T-helper 2 cell (primary cell): Measurements from ENCODE around the gene SETBP1.

Experiments
- DNase-seq, 5 experiments: peaks; one replicate each; pipeline versions ENCODE4 v3.0.0 to v3.0.0-alpha.2; 2012 to 2022

SETBP1 gene

DNA sequence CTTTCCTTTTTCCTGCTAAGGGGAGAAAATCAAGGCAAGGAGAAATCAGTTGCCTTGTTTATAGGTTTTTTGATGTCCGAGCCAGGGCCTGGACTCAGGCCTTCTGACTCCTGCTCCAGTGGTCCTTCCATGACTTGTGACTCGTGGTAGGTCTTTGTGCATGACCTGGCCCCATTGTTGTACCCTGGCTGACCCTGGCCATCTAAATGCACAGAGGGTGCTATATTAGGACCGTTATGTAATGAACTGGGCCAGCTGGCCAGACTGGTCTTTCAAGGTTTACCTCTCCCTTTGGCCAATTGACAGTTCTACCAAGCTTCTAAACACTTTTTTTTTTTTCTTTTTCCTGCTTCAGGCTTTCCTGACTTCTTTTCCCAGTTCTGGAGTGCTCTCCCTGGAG lies 81.1 kb downstream of the SETBP1 start:
- DNase-seq: no peak

DNA sequence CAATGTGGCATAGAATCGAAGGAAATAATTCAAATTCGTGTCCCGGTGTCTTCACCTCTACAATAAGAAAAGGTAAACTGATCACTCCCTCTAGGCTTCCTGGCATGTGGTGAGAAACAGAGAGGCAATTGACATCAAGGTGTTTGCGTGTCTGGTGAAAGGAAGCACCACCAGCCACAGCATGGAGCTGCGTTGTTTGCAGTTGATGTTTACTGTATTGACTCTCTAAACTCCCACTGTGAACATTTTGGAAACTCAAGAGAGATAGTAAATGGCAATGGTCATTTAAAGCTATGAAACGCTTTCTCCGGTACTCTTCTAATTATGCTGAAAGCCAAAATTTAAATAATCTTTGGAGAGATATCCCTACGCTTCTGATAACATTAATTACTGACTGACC lies 82.6 kb downstream of the SETBP1 start:
- DNase-seq: no peak

DNA sequence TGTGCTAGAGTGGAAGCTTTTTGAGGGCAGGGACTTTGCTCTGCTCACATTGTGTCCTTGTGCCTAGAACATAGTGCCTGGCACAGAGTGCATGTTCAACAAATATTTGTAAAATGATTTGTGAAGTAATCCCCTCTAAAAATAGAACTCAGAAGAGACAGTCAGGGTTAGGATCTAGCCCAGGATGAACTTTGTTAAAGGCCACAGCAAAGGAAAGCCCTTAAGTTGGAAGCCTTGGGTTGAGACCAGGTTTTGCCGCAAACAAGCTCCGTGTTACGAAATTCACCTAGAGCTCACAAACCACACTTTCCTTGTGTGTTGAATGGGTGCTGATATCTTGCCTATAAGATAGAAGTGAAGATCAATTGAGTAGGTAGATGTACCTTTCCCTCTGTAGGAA lies 84.2 kb downstream of the SETBP1 start:
- DNase-seq: no peak

DNA sequence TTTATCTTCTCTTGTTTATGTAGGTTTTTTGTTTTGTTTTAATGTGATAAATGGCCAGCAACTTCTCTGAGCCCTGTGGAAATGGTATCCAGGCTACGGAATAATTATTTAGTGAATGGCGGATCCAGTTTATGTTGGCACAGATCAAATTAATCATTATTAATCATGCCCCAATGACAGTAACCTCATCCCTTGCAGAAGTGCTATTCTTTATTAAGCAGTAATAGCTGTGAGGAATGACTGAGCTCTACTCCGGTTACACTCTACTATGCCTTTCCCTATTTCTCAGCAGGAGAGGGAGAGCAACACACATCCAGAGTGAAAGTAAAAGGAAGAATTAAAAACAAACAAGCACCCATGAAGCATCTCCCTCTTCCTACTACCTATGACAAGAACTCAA lies 84.8 kb downstream of the SETBP1 start:
- DNase-seq: no peak

DNA sequence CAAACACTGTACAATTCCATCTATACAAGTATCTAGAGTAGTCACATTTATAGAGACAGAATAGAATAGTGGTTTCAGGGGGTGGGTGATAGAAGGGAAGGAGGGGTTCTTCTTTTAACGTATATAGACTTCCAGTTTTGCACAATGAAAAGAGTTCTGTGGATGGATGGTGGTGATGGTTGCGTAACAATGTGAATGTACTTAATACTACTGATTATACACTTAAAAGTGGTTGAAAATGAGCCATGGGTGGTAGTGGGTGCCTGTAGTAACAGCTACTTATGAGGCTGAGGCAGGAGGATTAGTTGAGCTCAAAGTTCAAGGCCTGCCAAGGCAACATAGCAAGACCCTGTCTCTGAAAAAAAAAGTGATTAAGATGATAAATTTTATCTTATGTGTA lies 85.8 kb downstream of the SETBP1 start:
- DNase-seq: no peak

DNA sequence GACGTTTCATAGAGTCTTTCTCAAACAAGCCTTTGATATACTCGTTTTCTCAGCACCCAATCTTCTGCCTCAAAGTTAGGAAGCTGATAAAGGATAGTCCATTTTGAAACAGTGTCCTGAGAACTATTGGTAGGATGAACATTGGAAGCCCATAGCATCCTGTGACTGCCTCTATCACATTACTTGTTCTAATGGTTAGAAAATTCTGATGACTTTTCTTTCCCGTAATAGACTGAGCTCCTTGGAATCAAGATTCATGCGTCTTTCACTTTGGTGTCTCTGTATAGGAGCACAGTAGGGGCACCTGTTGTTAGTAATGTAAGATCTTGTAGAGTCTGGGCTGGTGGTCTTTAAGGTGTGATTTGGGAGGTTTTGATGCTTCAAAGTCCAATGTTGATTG lies 87.1 kb downstream of the SETBP1 start:
- DNase-seq: no peak

DNA sequence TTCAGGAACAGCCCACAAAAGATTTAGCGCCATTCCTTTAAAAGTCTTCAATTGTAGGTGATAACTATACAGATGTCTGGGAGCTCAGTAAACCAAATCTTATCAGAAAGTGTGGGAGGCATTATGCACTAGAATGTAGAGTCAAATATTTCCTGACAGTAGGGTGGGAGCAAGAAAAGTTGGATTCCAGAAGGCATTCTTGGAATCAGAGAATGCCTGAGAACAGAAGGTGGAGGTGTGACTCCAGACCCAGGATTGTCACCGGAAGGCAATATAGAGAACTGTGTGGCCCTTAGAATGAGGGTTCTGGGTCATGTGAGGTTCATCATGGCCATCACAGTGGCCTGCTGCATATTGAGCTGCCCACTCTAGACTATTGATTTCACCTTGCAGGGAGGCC lies 90.0 kb downstream of the SETBP1 start:
- DNase-seq: no peak

DNA sequence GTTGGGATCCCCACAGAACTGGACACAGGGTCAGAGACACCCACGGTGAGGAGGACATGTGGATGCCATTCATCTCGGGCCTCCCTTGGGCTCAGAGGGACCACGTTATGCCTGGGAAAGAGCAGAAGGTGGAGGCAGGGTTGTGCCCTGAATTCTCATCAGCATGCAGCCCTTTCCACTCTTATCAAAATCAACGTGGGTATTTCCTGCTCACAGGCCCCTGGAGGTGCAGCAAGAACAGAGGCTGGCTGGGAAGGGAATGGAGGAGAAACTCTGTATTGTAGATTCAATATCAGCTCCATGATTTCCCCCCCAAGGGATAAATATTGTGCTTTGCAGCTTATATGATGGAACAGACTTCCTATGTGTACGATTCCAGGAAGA lies 90.9 kb downstream of the SETBP1 start:
- no peak for DNase-seq

DNA sequence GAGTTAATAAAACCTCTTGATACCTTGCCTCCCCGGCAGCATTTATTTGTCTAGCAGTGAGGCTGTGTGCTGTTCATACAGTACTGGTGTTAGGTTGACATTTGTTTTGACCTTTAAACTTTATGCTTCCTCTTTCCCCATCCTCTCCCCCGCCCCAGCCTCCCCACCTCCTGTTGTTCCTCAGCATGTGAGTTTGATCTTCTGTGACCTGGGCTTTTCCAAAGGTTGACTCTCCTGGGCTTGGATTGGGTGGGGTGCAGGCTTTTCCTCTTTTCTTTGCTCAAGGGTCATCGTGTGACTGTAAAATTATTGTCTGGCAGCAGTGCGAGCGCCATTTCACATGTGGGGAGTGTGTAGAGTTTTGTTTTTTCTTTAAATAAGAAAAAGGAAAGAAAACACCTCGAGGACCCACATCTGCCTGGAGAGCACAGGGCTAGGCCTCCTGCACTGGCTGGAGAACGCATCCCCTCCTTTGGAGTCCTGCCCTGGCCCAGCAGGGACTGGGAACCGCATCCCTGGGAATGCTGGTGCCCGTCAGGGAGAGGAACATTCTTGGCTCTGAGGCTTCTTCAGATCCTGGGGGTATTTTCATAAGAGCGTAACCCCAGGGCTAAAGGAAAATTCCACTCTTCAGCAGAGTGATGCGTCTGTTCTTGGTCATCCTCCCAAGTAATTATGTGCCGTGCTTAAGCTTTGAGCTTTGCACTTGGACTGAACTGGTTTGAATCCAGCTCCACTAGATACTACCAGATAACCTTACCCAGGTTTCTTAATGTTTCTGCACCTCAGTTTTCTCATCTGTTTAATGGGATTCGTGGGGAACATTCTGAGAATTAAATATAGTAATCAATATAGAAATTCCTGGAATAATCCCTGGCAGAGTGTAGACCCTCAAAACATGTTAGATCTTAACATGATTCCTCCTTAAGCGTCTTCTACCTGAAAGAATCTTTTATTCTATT lies 91.5 kb downstream of the SETBP1 start:
- DNase-seq: no peak

DNA sequence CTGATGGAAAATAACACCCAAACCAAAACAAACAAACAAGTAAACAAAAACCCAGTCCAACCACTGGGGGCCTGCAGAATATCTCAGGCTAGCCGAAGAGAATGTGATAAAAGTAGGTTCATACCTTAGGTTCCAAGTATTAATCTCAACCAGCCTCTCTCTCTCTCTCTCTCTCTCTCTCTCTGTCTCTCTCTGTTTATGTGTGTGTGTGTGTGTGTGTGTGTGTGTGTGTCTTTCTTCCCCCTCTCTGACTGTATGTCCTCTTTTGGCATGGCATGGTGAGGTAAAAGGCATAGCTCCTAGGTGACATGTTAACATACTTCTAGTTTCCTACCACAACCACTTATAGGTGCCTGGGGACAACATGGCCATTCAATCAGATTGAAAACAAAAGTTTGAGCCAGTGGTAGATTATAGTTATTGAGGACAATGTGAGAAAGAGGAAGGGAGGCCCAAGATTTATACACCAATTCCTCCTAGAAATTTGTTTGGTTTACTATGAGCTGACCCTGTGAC lies 93.0 kb downstream of the SETBP1 start:
- DNase-seq: no peak

DNA sequence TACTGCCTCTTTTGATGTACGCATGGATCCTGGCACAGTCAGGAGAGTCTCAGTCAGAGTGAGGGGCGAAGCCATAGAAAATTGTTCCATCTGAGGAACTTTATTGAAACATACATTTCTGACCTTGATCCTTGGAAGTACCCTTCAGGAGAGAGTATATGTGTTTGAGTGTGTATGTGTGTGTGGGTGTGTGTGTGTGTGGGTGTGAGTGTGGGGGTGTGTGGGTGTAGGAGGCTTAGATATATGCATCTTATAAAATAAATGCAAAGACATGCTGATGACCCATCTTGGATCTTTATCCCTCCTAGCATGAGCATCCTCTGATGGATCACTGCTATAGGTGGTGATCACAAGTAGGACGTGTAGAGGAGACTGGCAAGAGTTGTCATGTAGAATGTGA lies 93.5 kb downstream of the SETBP1 start:
- DNase-seq: no peak

DNA sequence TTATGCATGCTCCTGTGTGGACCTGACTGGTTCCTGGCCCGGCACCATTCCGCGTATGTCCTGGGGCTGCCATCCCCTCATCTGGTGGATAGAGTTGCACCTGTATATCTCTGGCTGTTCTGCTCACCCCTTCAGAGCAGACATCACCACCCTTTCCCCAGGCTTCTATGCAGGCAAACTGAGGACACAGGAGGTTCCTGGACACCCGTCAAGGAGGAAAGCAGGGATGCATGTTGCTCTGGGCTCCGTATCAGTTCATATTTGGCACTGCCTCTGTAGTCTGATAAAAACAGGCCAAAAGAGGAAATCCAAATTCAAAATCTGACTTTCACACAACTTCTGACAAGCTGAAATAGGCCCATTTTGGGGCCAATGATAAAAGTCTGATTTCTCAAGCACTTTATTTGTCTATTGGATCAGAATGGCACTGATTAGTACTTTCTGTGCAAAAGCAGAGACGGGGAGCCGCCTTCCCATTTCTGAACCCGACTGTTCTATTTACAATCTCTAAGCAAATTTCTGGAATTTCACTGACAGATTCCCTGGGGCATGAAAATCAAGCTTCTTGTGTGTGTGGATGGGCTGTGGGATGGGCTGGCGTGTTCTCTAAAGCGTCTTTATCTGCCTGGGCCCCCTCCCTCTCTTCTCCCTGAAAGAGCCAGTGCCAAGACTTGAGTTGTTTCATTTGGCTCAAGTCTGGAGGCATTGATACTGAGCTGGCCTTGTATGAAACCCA lies 96.9 kb downstream of the SETBP1 start:
- DNase-seq: no peak

DNA sequence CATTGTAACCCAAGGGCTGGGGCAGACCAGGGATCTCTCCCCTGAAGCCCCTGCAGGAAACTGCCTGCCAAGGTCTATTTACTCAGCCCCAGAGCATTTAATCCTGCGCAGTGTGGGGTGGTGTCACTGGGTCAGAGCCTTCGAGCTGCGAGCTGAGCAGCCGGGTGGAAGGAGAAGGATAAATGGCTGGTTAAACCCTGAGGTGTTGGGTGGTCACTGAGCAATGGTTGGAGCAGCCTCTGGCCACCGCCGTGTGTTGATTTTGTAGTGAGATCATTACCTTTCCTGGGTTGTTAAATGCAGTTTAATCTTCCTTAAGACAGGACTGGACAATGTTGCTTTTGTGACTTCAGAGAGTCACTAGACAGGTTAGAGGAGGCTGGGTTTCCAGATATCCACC lies 98.1 kb downstream of the SETBP1 start:
- DNase-seq: no peak

DNA sequence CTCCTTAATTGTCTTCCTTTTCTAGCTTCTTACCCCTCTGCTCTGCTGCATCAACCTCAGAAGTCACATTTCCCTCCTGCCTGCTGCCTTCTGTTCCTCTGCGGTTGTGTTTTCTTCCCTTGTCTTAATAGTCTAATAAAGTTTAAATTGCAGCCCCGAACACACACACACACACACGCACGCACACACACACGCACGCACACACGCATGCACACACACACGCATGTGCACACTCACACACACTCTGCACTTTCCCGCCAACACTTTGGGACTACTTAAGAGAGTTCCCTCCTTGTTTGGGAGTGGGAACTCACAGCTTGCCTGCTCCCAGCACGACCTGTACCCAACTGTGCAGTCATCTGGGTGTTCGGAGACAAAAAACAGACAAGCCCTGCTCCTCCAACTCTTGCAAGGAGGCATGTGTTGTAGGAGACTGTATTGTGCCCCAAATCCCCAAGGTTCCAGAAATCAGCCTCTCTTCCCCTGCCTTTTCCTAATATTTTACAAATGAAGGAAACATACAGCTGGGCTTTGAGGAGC lies 99.1 kb downstream of the SETBP1 start:
- DNase-seq: no peak

DNA sequence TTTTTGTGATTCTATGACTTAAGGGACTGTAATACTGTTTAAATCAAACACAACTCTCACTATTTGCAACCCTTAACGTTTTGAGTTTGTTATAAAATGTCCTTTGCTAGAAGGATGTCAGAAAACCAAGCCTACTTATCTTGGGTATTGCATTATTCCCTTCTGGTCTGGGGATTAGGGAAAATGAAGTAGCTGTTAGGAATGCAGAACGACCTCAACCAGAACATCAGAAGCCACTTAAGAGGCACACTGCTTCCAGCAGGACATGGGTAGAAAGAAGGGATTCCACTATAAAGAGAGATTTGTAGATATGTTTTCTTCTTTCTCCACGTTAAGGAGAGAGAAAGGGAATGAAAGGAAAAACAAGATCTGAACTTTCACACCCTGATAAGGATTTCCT lies 101.2 kb downstream of the SETBP1 start:
- DNase-seq: no peak

DNA sequence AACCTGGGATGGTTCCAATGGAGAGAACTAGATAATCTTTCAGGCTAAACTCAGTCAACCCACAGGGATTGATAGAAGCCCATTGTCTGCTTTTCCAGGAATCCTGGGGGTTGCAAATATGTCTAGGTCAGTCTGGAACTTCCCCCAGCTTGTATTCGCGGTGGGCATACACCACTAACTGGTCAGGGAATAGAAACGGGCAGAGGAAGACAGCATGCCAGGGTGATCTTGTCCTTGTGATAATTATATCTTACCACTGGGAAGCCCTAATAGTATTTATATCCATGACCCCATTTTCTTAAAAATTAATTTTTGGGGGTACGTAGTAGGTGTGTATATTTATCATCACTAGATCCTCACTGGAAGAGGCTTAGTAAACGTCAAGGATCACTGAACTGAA lies 101.9 kb downstream of the SETBP1 start:
- no peak for DNase-seq

DNA sequence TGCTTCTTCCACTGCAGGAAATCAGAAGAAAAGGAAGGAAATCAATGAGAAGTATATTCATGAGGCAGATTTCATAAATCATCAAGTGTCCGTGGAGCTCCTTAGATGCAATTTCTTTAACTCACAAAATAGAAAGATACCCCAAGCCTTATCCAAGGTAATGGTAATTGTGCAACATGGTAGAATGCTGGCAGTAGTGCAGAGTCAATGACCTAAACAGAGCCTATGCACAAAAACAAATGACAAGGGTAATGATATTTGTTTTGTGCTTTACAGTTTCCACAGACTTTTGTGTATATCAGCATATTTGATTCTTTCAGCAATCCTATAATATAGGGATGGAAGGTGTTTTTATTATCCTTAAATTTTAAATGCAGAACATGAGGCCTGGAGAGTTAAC lies 102.7 kb downstream of the SETBP1 start:
- no peak for DNase-seq

DNA sequence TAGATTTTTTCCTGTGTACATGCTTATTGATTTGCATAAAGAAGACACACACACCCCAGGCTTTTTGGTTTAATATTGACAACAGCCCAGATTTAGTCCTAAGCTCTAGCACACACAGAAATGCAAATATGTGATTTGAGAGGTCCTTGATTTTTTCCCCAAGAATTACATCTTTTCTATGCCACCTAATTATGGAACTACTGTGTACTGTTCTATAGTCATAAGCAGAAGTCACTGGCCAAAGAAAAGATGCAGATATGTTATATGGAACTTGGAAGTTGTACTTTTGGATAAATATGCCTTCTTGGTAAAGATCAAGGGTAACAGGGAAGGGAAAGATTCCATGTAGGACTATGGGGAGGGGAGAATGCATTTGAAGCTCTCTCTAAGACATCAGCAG lies 105.6 kb downstream of the SETBP1 start:
- no peak for DNase-seq

DNA sequence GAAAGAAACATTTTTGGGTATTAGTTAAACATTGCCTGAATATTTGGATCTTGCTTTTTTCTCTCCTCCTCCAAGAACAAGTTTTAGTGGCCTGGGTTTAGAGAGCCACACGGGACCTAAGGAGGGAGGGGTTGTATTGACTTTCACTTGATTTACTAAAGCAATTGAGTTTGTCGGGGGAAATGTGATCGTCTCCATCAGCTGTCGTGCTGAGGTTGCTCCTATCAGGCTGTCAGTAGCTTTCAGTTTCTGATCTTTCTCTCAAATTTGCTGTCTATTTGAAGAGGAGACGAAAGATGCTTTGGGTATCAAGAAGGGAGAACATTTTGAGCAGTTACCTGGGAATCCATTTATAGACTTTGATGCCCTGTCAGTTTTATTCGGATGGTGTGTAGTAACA lies 106.0 kb downstream of the SETBP1 start:
- DNase-seq: peak in 1 of 5 experiments; percentile 52

DNA sequence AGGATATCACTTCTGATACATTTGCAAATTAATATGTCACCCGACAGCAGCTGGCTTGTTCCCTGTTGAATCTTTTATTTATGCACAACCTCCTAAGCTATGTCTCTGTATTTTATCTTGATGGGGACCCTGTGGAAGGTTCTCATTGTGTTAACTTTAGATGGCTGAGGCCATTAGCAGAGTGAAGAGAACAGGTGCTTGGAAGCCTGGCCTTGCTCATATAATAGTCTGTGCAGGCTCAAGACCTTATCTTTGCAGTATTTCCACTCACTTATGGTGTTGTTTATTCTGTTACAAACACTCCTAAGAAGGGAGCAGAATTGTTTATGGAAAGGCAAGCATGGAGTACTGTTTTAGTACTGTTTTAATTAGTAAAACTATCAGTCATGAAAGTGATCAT lies 107.6 kb downstream of the SETBP1 start:
- DNase-seq: no peak

DNA sequence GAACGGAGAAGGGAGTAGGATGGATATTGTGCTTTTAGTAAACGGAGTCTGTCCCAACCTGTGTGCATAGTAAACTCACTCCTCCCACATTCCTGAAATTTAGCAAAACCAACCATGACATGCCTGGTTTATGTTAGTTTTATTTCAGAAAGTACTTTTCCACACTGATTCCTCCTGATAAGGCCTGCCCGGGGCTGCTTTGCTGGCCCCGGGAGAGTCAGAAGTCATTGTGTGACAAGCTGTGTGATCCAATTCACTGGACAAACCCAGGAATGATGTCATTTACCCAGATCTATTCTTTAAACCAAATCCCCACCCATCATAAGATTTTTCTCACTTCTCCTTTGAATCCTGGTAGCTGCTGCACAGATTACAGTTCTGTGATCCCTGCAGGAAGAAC lies 109.0 kb downstream of the SETBP1 start:
- no peak for DNase-seq

DNA sequence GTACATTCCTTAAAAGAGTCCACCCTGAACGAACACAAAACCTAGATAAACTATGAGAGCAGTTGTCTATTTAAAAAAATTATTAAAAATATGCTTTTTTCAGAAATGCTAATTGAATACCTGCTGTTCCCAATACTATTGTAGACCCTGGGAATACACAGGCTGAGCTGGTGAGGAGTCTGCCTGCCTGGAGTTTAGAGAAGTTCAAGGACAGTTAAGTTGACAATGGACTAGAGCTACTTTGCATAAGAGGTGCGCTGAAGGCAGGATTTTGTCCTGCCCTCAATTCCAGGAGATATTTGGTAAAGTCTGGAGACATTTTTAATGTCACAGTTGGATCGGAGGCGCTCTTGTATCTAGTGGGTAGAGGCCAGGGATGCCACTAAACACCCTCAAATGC lies 110.2 kb downstream of the SETBP1 start:
- no peak for DNase-seq

DNA sequence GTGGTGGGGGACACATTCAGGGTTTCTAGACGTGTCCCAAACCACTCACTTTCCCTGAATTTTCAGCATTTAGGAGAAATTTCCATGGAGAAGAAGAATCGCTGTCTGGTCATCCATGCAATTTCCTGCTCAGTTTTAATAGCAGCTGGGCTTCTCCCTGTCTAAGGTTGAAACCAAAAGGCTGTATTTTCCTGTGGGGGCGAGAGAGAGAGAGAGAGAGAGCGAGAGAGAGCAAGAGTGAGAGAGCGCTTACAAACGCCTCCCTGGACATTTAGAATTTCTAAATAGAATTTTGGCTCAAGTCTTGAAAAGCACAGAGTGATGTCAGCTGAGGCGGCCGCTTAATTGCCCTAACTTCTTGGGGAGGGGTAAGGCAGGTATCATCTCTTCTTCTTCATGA lies 110.8 kb downstream of the SETBP1 start:
- no peak for DNase-seq
